GM12801 (cell line): ENCODE results near the gene SPATA6L.

Experiments
- CTCF ChIP-seq: IDR thresholded peaks from one replicate; pipeline ENCODE4 v1.5.1; 2011; ENCODE audit warnings: control low read depth; ENCODE audit not compliant: insufficient read length; ENCODE audit errors: extremely low read depth

Gene SPATA6L

DNA sequence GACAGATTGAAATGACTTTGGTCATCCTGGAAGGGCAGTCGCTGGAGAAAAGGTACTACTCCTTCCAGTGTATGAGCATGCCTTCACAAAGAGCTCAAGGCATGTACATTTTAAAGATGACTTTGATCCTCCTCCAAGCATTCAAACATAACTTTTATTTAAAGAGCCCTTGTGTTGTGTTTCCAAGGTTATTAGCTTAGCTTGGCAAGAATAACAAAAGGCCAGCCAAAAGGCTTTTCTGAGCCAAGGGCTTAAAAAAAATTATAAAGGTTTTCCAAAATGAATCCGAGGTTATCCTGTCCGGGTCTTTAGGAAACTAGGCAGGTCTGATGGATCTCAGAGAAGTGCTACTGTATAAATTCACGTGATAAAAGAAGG lies 75.2 kb downstream of the SPATA6L start:
- TF ChIP-seq CTCF = no peak

DNA sequence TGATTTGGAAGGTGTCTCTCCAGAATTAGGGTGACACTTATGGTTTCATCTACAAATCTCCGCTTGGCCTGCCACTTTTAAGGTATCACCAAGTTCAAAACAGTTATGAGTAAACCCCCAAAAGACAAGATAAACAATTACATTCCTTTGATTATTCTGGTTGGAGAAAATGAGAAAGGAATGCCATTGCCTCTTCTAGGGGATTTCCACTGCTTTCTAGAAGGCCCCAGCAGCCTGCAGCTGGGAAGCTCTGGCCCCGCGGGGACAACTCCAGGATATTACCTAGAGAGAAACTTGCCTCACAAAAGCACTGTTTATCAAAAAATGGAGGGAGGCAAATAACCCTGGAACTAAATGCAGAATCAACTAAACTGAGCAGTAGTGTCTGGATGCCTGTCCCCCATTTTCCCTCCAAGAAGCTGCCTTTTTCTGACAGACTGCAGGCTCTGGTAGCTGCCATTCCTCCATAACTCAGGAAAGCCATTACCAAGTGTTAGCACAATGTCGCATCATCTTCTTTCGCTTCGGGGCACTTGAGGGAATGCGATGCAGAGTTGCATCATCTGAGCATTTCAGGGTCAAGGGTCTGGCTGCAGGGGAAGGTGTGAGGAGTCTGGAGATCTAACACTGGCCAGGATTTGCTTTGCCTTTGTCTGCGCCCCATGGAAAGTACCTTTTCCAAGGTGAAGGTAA lies 75.7 kb downstream of the SPATA6L start:
- TF ChIP-seq CTCF = no peak

- no peak for TF ChIP-seq CTCF
These were observed 77.6 kb downstream of the SPATA6L start for GRCh38 chr9:4588721-4589120.

DNA sequence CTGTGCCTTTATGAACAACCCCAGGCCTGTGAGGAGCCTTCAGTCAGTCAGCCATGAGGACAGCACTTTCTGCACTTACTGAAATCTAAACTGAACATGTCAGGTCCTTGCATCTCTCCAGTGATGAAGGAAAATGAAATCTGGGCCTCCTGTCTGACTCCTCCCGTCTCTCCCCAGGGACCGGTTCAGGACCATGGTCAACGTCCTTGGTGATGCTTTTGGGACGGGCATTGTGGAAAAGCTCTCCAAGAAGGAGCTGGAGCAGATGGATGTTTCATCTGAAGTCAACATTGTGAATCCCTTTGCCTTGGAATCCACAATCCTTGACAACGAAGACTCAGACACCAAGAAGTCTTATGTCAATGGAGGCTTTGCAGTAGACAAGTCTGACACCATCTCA lies 81.1 kb downstream of the SPATA6L start:
- no peak for TF ChIP-seq CTCF

GRCh38 chr9:4584636-4585035 lies 81.6 kb downstream of the SPATA6L start:
- TF ChIP-seq CTCF = no peak

GRCh38 chr9:4583001-4583400 lies 83.3 kb downstream of the SPATA6L start:
- TF ChIP-seq CTCF = no peak

GRCh38 chr9:4581861-4582565 lies 84.3 kb downstream of the SPATA6L start:
- TF ChIP-seq CTCF = no peak
